ENCODE results near the gene BCAS1. TPM values are rescaled to one million over a fixed set of nuclear protein-coding genes. Genes with fewer than 3 reads are reported as not detected.
A peak's percentile ranks its signal among the peaks of the same experiment; 100 is the strongest.

The BCAS1 gene
- total RNA-seq, 1 experiment from 2014 or later, result 0.07 TPM

DNA sequence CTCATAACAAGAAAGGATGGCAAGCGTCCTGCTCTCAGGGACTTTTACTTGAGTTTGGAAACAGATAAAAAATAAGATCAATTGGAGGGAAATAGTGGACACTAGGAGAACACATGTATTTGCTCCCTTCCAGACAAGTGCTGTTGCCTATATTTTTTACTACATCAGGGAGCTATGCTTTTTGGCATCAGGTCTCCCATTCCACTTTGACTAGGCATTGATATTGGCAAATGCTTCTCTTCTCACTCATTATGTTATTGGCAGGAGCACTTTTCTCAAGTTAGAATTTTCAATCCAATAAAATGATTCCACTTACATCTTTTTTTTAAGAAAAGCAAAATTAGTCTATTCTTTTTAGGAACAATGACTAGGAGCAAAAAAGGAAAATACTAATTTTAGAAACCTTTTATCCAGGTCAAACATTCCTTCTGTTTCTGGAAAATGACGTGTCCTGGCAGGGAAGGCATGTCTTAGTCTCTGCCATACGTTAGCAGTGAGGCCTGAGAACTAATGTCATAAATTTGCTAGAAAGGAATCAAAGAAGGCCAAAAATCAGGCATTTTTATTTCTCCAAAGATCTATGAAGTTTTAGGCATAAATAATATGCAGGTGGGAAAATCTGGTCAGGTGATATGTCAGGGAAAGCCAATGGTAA lies 21.4 kb downstream of the BCAS1 start:
- DNase-seq (ENCODE audit: low read depth), result peak; percentile 28

DNA sequence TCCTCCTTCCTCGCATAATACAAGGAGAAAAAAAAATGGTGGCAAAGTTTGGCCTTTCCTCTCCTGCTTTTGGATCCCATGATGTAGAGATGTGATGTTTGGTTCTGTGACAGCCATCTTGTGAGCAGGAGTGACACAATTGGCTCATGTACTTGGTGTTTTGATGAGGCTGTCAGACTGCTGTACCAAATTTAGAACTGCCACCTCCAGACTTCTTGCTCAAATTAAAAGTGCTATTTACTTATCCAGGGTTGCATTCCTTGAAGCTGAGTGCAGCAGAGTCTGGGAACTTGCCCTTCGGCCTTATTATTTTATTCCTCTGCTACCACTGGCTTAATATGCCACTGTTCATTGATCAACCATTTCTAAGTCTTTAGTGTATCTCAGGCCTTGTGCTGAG lies 21.9 kb downstream of the BCAS1 start:
- peak; percentile 43 for DNase-seq (ENCODE audit: low read depth)

DNA sequence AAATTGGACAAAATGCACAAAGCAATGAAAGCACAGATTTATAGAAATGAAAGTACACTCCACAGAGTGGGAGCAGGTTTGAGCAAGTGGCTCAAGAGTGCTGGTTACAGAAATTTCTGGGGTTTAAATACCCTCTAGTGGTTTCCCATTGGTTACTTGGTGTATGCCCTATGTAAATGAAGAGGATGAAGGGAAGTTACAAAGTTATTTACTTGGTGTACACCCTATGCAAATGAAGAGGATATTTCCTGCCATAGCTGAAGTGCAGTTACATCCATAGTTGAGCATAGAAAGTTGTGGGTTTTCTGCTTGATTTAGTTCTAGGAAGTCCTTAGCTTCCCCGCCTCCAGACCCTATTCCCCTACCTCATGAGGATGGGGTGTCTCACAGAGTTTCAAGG lies 22.7 kb downstream of the BCAS1 start:
- DNase-seq (ENCODE audit: low read depth), result no peak

DNA sequence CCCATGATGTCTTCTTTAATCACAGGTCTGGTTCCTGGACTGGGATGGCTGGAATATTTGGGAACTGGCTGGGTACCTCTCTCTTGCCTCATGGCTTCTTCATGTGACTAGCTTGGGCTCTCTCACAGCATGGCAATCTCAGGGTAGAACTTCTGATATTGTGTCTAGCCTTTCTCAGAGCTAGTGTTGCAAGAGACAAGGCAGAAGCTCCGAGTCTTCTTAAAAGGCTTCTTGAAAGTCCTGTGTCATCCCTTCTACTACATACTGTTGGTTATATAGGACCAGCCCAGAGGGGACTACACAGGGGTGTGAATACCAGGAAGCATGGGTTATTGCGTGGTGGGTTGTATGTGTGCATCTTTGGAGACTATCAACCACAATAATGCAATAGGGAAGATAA lies 23.3 kb downstream of the BCAS1 start:
- no peak for DNase-seq (ENCODE audit: low read depth)

DNA sequence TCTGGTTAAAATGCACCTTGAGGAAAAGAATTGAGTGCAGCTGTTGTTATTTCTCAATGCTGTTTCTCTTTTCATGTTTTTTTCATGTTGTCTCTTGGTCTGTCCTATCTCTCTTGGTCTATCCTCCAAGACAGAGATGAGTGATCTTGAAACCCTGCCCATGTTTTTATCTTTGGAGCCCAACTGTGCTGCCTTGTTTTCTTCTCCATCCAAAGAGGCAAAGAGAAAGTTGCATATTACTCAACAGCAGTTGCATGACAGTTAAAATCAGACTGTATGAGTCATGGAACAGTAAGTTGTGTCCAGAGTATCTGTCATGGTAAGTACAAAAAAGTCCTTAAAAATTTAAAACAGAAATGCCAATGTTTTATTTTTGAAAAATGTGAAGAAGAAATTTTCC lies 26.2 kb downstream of the BCAS1 start:
- DNase-seq (ENCODE audit: low read depth), result peak; percentile 85

DNA sequence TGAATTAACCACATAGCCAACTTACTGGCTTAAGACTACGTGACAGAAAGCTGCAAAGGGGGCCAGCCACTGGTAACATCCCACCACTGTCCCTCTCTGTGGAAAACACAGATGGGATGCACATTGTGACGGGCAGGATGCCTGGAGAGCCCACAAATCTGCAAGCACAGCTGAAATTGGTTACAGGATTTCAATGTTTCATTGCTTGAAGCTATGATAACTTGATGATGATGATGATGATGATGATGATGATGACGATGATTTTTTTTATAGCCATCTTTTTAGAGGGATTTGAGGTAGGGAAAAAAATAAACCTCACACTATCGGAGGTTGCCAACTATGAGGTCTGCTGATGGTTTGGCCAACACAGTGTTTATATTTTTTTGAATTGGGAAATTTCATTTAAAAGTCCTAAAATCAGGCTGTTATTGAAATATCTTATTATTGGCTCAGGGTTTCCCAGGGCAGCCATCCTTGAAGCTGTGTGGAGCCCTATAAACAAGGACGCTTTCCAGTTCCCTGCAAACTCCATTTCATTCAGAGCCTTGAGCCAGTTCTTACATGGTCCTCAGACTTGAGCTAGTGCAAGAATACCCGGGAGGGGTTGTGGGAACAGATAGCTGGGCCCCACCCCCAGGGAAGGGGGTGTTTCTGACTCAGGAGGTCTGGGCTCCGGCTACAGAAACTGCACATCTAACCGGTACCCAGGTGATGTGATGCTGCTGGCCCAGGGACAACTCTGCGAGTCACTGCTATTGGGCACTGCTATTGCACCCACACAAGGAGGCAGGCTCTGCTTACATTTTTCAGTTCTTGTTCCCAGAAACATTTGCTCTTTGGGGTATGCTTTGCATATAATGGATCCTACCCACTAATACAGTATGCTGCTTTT lies 27.1 kb downstream of the BCAS1 start:
- DNase-seq (ENCODE audit: low read depth), result peak; percentile 49

GRCh38 chr20:54042021-54042420 lies 28.4 kb downstream of the BCAS1 start:
- DNase-seq (ENCODE audit: low read depth), result no peak

DNA sequence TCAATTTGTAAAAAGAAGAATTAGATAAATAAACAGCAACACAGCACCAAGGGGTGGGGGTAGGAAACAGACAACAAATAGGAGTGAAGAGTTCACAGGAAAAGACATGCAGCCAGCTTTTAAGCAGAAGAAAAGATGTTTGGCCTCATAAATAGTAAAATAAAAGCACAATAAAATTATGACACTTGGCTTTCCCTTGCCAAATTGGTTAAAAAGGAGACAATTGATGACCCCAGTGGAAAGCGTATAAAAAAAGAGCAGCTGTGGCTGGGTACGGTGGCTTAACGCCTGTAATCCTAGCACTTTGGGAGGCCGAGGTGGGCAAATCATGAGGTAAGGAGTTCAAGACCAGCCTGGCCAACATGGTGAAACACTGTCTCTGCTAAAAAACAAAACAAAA lies 29.1 kb downstream of the BCAS1 start:
- no peak for DNase-seq (ENCODE audit: low read depth)

- DNase-seq (ENCODE audit: low read depth), result no peak
Observed at GRCh38 chr20:54040531-54040930, 29.9 kb downstream of the BCAS1 start.

DNA sequence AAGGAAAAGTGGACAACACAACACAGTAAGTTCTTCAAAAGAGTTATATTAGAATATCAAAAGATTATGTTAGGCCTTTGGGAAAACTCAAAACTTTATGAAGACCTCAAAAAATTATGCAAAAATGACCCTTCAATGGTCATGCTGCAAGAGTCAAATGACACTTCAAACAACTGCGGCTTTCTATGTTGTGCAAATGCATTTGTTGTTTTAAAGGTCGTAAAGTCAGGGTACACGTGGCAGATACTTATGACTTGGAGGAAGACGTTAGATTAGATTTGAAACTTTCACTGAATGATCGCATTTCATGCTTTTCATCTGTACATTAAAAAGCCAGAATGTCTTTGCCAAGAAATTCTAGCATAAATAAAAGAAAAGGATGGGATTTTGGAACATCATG lies 31.4 kb downstream of the BCAS1 start:
- no peak for DNase-seq (ENCODE audit: low read depth)

- DNase-seq (ENCODE audit: low read depth), result no peak
Observed at GRCh38 chr20:54037525-54037924, 32.9 kb downstream of the BCAS1 start.

GRCh38 chr20:54029643-54030042 lies 40.8 kb downstream of the BCAS1 start:
- DNase-seq (ENCODE audit: low read depth), result no peak

DNA sequence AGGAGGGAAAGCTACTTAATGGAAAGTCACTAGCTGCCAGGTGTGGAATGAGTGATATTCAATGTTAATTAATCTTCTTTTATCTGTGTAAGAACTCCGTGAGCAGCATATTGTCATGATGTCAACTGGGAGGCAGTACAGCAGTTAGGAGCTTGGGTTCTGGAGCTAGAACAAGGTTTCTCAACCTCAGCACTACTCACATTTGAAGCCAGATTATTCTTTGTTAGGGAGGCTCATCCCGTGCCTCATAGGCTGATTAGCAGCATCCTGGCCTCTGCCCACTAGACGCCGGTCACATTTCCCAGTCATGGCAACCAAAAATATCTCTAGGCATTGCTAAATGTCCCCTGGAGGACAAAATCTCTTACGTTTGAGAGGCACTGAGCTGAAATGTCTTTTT lies 41.2 kb downstream of the BCAS1 start:
- no peak for DNase-seq (ENCODE audit: low read depth)

DNA sequence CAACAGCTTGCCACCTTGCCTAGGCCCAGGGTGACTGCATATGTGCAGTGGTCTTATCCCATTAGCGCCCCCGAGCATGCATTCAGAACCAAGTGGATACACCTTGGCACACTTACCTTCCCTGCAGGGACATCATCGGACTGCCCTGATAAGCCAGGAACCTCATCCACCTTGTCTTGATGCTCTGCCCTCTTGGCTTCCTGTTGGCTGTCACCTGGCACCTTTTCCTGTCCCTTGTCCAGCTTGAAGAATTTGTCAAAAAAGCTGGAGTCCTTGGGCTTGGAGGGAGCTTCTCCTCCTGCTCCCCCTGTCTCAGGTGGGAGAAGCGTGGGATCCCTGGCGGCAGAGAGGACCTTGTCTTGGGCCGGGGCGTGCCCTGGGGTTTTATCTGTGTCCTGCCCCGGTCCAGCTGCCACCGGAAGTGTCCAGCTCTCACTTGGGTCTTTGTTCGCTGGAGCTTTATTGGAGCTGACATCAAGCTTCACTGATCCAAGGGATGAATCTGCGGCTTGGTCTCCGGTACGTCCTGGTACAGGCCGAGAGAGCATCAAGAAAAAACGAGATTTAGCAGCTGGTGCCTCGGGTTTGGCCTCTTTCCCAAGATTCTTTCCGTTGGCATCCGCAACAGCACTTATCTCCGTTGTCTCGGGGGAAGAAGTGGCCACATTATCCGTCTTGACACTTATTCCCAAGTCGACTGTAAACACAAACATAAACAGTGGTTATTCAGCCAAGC lies 42.0 kb downstream of the BCAS1 start:
- DNase-seq (ENCODE audit: low read depth), result no peak

- no peak for DNase-seq (ENCODE audit: low read depth)
Observed at GRCh38 chr20:54027704-54028103, 42.7 kb downstream of the BCAS1 start.

DNA sequence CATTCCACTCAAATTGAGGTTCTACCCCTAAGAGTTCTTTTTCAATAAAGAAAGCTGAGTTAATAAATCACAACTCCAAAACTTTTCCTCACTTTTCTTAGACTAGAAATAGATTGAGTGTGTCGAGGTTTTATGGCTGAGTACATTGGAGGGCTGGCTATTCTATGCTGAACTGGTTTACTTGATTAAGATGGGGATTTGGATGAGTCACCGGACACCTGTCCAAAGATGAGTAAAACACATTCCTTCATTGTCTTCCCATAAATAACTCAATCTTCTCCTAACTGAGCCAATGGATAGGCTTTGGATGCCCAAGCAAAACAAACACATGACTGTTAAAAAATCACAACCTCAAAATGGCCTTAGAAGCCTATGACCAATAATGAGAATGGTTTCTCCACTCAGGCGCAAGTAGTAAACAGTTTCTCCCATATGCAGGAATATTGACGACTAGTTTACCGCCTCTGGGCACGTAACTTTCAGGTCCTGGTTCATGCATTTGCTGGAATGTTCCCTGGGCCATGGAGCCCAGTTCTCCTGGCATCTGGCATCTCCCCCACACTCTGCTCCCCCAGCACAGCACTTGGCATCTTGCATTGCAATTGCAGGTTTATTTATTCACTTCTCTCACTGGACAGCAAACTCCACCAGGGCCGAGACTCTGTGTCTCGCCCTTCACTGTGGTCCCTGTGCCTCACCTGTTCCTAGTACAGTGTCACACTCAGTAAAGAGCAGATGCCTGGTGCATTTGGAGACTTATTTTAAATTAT lies 43.9 kb downstream of the BCAS1 start:
- peak; percentile 11 for DNase-seq (ENCODE audit: low read depth)

GRCh38 chr20:54025251-54025771 lies 45.1 kb downstream of the BCAS1 start:
- peak; percentile 83 for DNase-seq (ENCODE audit: low read depth)

GRCh38 chr20:54023406-54023805 lies 47.0 kb downstream of the BCAS1 start:
- no peak for DNase-seq (ENCODE audit: low read depth)

GRCh38 chr20:54021446-54022235 lies 48.8 kb downstream of the BCAS1 start:
- no peak for DNase-seq (ENCODE audit: low read depth)

- no peak for DNase-seq (ENCODE audit: low read depth)
Observed at GRCh38 chr20:54020868-54021267, 49.5 kb downstream of the BCAS1 start.

DNA sequence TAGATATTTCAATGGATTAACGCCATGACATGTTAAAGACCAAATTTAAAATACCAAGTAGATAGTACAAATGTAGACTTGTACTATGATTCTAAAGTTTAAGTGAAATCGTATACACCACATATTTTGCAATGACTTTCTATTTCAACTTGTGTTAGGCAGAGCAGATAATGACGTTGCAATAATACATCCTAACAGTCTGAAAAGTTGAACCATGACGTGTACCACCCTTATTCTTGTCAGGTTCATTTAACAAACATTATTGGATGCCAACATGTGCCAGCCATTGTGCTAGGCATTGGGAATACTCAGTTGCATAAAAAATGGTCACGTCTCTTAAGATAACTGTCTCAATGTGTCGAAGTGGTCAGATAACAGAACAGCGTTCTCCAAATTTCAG lies 50.0 kb downstream of the BCAS1 start:
- DNase-seq (ENCODE audit: low read depth), result no peak
